Loucy (cell line): ENCODE measurements around the gene LSM5.
A peak's percentile ranks its signal among the peaks of the same experiment; 100 is the strongest.

Source experiments
- H2AFZ ChIP-seq: fragments of 200-600 bp; sonication (generic); 2 replicates; pipeline ENCODE4 v1.6.0; 2016; ENCODE audit warnings: antibody characterized with exemption, mild to moderate bottlenecking, low read length, moderate library complexity
- H3F3A ChIP-seq: fragments of 200-600 bp; 2 replicates; pipeline ENCODE4 v1.6.0; 2016; ENCODE audit warnings: antibody characterized with exemption, low read depth, mild to moderate bottlenecking
- H3K27me3 ChIP-seq: fragments of 200-600 bp; sonication (generic); 2 replicates; pipeline ENCODE4 v1.6.1; 2014; ENCODE audit warnings: low read length, mild to moderate bottlenecking; ENCODE audit not compliant: insufficient read depth, poor library complexity, severe bottlenecking
- H3K36me3 ChIP-seq: fragments of 200-600 bp; sonication (generic); 2 replicates; pipeline ENCODE4 v1.6.1; 2016; ENCODE audit warnings: low read length; ENCODE audit not compliant: insufficient read depth
- H3K4me1 ChIP-seq: fragments of 200-600 bp; sonication (generic); 2 replicates; pipeline ENCODE4 v1.5.1; 2014; ENCODE audit warnings: low read length, mild to moderate bottlenecking; ENCODE audit not compliant: insufficient read depth, poor library complexity, severe bottlenecking
- H3K4me2 ChIP-seq: fragments of 200-600 bp; sonication (generic); 2 replicates; pipeline ENCODE4 v1.6.0; 2014; ENCODE audit warnings: antibody characterized with exemption, low read length, low read depth, mild to moderate bottlenecking; ENCODE audit not compliant: poor library complexity, severe bottlenecking
- H3K4me3 ChIP-seq: fragments of 200-600 bp; sonication (generic); 2 replicates; pipeline ENCODE4 v1.5.1; 2014; ENCODE audit warnings: low read length, mild to moderate bottlenecking, mixed read lengths; ENCODE audit not compliant: poor library complexity, severe bottlenecking
- H3K79me2 ChIP-seq: fragments of 200-600 bp; sonication (generic); 2 replicates; pipeline ENCODE4 v1.6.1; 2014; ENCODE audit warnings: low read length; ENCODE audit not compliant: insufficient read depth
- H3K9ac ChIP-seq: fragments of 200-600 bp; sonication (generic); 2 replicates; pipeline ENCODE4 v1.6.0; 2014; ENCODE audit warnings: mild to moderate bottlenecking, low read depth, low read length, moderate library complexity; ENCODE audit not compliant: poor library complexity, severe bottlenecking
- H3K9me2 ChIP-seq: fragments of 200-600 bp; sonication (generic); replicated peaks from 2 replicates; pipeline ENCODE4 v1.6.1; 2016; ENCODE audit warnings: low read depth, low read length, mixed read lengths
- H3K9me3 ChIP-seq: fragments of 200-600 bp; sonication (generic); 2 replicates; pipeline ENCODE4 v1.6.1; 2014; ENCODE audit warnings: mild to moderate bottlenecking, antibody characterized with exemption, low read length, low read depth; ENCODE audit not compliant: insufficient read depth
- H4K20me1 ChIP-seq: fragments of 200-600 bp; sonication (generic); 2 replicates; pipeline ENCODE4 v1.6.0; 2014; ENCODE audit warnings: antibody characterized with exemption, low read length, mild to moderate bottlenecking; ENCODE audit not compliant: insufficient read depth, poor library complexity, severe bottlenecking
- CTCF ChIP-seq: fragments of 200-600 bp; sonication (generic); conservative IDR thresholded peaks from 2 replicates; pipeline ENCODE4 v1.5.1; 2014; ENCODE audit warnings: mild to moderate bottlenecking, antibody characterized with exemption, low read length
- EZH2phosphoT487 ChIP-seq: fragments of 200-600 bp; IDR thresholded peaks from 2 replicates; pipeline ENCODE4 v1.6.1; 2018; ENCODE audit warnings: antibody characterized with exemption, mild to moderate bottlenecking, moderate library complexity, borderline replicate concordance

LSM5 gene

GRCh38 chr7:32511791-32512190, 21.6 kb upstream of the LSM5 start:
- Histone ChIP-seq H3K4me2 (no peak overlapping the region), H3K9ac (no peak overlapping the region), H3K4me1 (peaks cover 6% of the 10 kb centered on the region), H4K20me1 (peaks cover 25% of the 10 kb centered on the region), H2AFZ (no peak overlapping the region), H3K27me3 (no peaks in the 10 kb centered on the region), H3K79me2 (peaks cover 85% of the 10 kb centered on the region), H3K9me3 (no peaks in the 10 kb centered on the region; the same call in 1 of the 2 replicates), H3K4me3 (no peak overlapping the region), H3K9me2 (no peaks in the 10 kb centered on the region), H3K36me3 (peaks cover 6% of the 10 kb centered on the region), H3F3A (no peaks in the 10 kb centered on the region)
- no peak for TF ChIP-seq EZH2phosphoT487
- TF ChIP-seq CTCF: no peak

GRCh38 chr7:32507414-32507813, 17.2 kb upstream of the LSM5 start:
- H3F3A ChIP-seq: no peaks in the 10 kb centered on the region
- H3K4me1 ChIP-seq: peaks cover 16% of the 10 kb centered on the region
- H3K9ac ChIP-seq: no peak overlapping the region
- 0 out of 2 replicates have a peak, but pooled peaks cover 3% of the 10 kb centered on the region for H3K36me3 ChIP-seq
- peaks cover 95% of the 10 kb centered on the region for H3K79me2 ChIP-seq
- H3K4me3 ChIP-seq: no peak overlapping the region
- H3K27me3 ChIP-seq: no peaks in the 10 kb centered on the region
- H2AFZ ChIP-seq: no peak overlapping the region
- no peak overlapping the region for H3K4me2 ChIP-seq
- peaks cover 56% of the 10 kb centered on the region for H4K20me1 ChIP-seq
- no peaks in the 10 kb centered on the region for H3K9me2 ChIP-seq
- TF ChIP-seq CTCF (no peak), EZH2phosphoT487 (no peak)
- H3K9me3 ChIP-seq: no peaks in the 10 kb centered on the region

- no peaks in the 10 kb centered on the region for H3K9me3 ChIP-seq
- H3K9ac ChIP-seq: no peak overlapping the region
- peaks cover 95% of the 10 kb centered on the region for H3K79me2 ChIP-seq
- no peak overlapping the region for H2AFZ ChIP-seq
- no peak overlapping the region for H3K4me3 ChIP-seq
- peaks cover 59% of the 10 kb centered on the region for H4K20me1 ChIP-seq
- 0 out of 2 replicates have a peak, but pooled peaks cover 3% of the 10 kb centered on the region for H3K36me3 ChIP-seq
- H3K27me3 ChIP-seq: no peaks in the 10 kb centered on the region
- H3K4me1 ChIP-seq: peaks cover 19% of the 10 kb centered on the region
- H3F3A ChIP-seq: no peaks in the 10 kb centered on the region
- TF ChIP-seq EZH2phosphoT487: no peak
- TF ChIP-seq CTCF: no peak
- H3K9me2 ChIP-seq: no peaks in the 10 kb centered on the region
- H3K4me2 ChIP-seq: peak overlapping the region; percentile 25
These were observed 16.3 kb upstream of the LSM5 start for GRCh38 chr7:32506266-32507054.
